ENCODE results near the gene FOXG1.
A peak's percentile ranks its signal among the peaks of the same experiment; 100 is the strongest.

Gene FOXG1

DNA sequence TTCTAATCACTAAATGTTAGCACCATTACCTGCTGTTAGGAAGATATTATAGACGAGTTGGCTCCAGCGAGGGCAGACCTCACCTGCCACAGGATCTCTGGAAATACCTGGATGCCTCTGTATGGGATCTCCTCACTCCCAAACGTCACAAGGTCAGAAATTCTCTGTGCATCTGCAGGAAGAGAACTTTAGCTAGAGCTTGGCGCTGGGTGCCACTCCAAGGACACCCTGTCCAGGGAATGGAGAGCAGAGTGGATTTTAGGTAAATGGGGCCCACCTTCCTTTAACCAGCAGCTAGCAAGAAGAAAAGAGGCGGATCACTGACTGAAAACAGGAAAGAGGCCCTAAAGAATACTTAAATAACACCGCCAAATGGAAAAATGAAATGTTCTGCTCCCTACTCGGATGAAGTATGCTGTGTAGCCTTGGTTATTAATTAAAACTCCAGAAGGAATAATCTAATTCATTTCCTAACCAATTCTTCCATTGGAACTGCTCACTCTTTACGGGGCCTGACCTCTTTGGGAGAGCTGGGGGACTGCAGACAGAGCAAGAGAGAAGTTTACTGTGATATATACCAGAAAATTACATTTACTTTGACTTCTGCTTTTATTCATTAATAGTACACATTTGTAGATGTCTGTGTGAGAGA is 4.2 kb upstream of the FOXG1 start:
- no peak overlapping the region for H3K4me3 ChIP-seq (ENCODE audit: low read depth, low read length)
- no peak for DNase-seq (ENCODE audit: low read depth)
- TF ChIP-seq CTCF (conservative IDR thresholded peaks at IDR 0.05; ENCODE audit: low read depth, low read length), result no peak

GRCh38 chr14:28762955-28763326 is 3.6 kb upstream of the FOXG1 start:
- no peak for DNase-seq (ENCODE audit: low read depth)
- no peak overlapping the region for H3K4me3 ChIP-seq (ENCODE audit: low read depth, low read length)
- TF ChIP-seq CTCF (conservative IDR thresholded peaks at IDR 0.05; ENCODE audit: low read depth, low read length), result no peak

- TF ChIP-seq CTCF (conservative IDR thresholded peaks at IDR 0.05; ENCODE audit: low read depth, low read length), result no peak
- no peak for DNase-seq (ENCODE audit: low read depth)
- H3K4me3 ChIP-seq (ENCODE audit: low read depth, low read length), result no peak overlapping the region
Observed at GRCh38 chr14:28763751-28764256, 2.8 kb upstream of the FOXG1 start.

- no peak for TF ChIP-seq CTCF (conservative IDR thresholded peaks at IDR 0.05; ENCODE audit: low read depth, low read length)
- H3K4me3 ChIP-seq (ENCODE audit: low read depth, low read length), result no peak overlapping the region
- no peak for DNase-seq (ENCODE audit: low read depth)
Observed at GRCh38 chr14:28764257-28765160, 2.1 kb upstream of the FOXG1 start.

- TF ChIP-seq CTCF (conservative IDR thresholded peaks at IDR 0.05; ENCODE audit: low read depth, low read length), result no peak
- DNase-seq (ENCODE audit: low read depth), result no peak
- H3K4me3 ChIP-seq (ENCODE audit: low read depth, low read length), result no peak overlapping the region
Observed at GRCh38 chr14:28765169-28765830, 1.3 kb upstream of the FOXG1 start.

- no peak for DNase-seq (ENCODE audit: low read depth)
- H3K4me3 ChIP-seq (ENCODE audit: low read depth, low read length), result peak overlapping the region; percentile 4
- no peak for TF ChIP-seq CTCF (conservative IDR thresholded peaks at IDR 0.05; ENCODE audit: low read depth, low read length)
Observed at GRCh38 chr14:28765831-28766468, 637 bp upstream of the FOXG1 start.

All from choroid plexus epithelial cell (primary cell).